ENCODE measurements around the gene IRF1. TPM values are rescaled to one million over a fixed set of nuclear protein-coding genes. Genes with fewer than 3 reads are reported as not detected.

The IRF1 gene
- total RNA-seq, 2 donors from 2014 or later, result 5.6 to 7.3 TPM

DNA sequence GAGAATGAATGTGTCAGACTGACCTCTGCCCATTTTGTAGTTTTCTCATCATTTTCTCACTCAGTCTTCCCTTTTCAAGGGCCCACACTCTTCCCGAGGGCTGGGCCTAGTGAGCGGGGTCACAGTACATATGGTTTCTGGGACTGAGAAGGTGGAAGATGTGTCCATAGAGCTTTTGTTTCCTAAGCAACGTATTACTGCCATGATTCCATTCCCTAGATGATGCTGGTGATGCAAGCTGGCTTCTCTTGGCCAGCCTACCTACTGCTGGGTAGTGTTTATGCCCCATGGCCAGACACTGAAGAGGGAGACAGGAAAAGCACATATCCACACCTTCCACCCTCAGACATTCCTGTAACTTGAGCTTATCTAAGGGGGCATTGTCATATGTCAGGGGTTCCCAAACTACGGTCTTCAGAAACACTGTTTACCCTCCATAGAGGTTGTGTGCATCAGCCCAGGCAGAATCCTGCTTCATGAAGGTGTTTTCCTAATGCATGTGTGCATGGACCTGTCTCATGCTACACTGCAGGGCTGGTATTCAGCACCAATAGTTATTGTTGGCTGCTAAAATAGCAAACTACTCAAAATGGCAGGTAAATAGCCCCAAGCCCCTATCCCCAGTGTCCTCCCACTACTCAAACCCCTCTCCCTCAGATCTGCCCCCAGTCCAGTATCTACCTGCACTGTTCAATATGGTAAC, 9.5 kb downstream of the IRF1 start:
- Mint-ChIP-seq H3K4me1 (no peaks in the 10 kb centered on the region), H3K27ac (no peak overlapping the region), H3K27me3 (ENCODE audit: insufficient read depth) (no peaks in the 10 kb centered on the region), H3K9me3 (no peaks in the 10 kb centered on the region), H3K4me3 (no peak overlapping the region), H3K36me3 (ENCODE audit: low read depth) (peaks cover 22% of the 10 kb centered on the region)
- H3K4me1 ChIP-seq (ENCODE audit: control insufficient read depth, insufficient read depth, low read length), result no peaks in the 10 kb centered on the region
- DNase-seq, result no peak
- H3K9ac ChIP-seq (ENCODE audit: extremely low read depth, low read length, poor library complexity, severe bottlenecking), result no peak overlapping the region
- WGBS, 2 experiments (ENCODE audit: insufficient coverage in 1 of 2, insufficient read length in 1 of 2), result 91 to 92% methylated on average over 3 to 4 of the region's 4 CpGs
- no peaks in the 10 kb centered on the region for H3K9me3 ChIP-seq (ENCODE audit: control insufficient read depth, low read length)
- no peaks in the 10 kb centered on the region for H3K27me3 ChIP-seq (ENCODE audit: control insufficient read depth, insufficient read depth, low read length, poor library complexity, severe bottlenecking)
- H3K4me3 ChIP-seq (ENCODE audit: low read length), result no peak overlapping the region
- TF ChIP-seq CTCF (conservative IDR thresholded peaks at IDR 0.05), result no peak
- H3K36me3 ChIP-seq (ENCODE audit: control insufficient read depth, insufficient read depth, low read length), result peaks cover 12% of the 10 kb centered on the region
- no peak overlapping the region for H3K27ac ChIP-seq (ENCODE audit: low read depth, low read length)

GRCh38 chr5:132480546-132480892, 10.1 kb downstream of the IRF1 start:
- no peak overlapping the region for H3K27ac Mint-ChIP-seq
- no peaks in the 10 kb centered on the region for H3K4me1 Mint-ChIP-seq
- peaks cover 17% of the 10 kb centered on the region for H3K36me3 Mint-ChIP-seq (ENCODE audit: low read depth)
- no peaks in the 10 kb centered on the region for H3K9me3 Mint-ChIP-seq
- DNase-seq, result no peak
- H3K36me3 ChIP-seq (ENCODE audit: control insufficient read depth, insufficient read depth, low read length), result peaks cover 6% of the 10 kb centered on the region
- H3K4me3 ChIP-seq (ENCODE audit: low read length), result no peak overlapping the region
- H3K4me3 Mint-ChIP-seq, result no peak overlapping the region
- no peaks in the 10 kb centered on the region for H3K4me1 ChIP-seq (ENCODE audit: control insufficient read depth, insufficient read depth, low read length)
- no peaks in the 10 kb centered on the region for H3K9me3 ChIP-seq (ENCODE audit: control insufficient read depth, low read length)
- H3K9ac ChIP-seq (ENCODE audit: extremely low read depth, low read length, poor library complexity, severe bottlenecking), result no peak overlapping the region
- no peaks in the 10 kb centered on the region for H3K27me3 Mint-ChIP-seq (ENCODE audit: insufficient read depth)
- H3K27ac ChIP-seq (ENCODE audit: low read depth, low read length), result no peak overlapping the region
- no peaks in the 10 kb centered on the region for H3K27me3 ChIP-seq (ENCODE audit: control insufficient read depth, insufficient read depth, low read length, poor library complexity, severe bottlenecking)
- TF ChIP-seq CTCF (conservative IDR thresholded peaks at IDR 0.05), result no peak
- WGBS, 2 experiments (ENCODE audit: insufficient coverage in 1 of 2, insufficient read length in 1 of 2), result 92 to 94% methylated on average over 3 to 5 of the region's 5 CpGs

DNA sequence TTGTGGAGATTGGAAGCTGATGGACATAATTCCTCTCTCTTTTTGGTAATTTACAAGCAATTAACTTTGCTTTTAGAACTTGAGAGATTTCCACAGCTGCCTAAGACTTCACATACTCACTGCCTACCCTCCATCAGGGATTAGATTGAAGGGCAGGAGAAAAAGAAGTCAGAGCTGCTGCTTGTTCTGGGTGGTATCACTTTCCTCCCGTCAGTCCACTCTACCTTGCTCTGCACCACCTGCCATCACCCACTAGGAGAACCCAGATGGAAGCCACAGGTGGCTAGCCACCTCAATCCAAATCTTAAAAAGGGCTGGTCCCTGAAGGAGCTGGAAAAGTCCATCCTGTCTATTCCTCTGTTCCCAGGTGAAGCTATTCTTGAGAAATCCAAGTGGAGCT, 10.5 kb downstream of the IRF1 start:
- no peaks in the 10 kb centered on the region for H3K9me3 Mint-ChIP-seq
- H3K4me1 ChIP-seq (ENCODE audit: control insufficient read depth, insufficient read depth, low read length), result no peaks in the 10 kb centered on the region
- 92% methylated on average over 1 of the region's 1 CpG; no CpG with 5 or more reads in 1 of the 2 experiments for WGBS, 2 experiments (ENCODE audit: insufficient coverage in 1 of 2, insufficient read length in 1 of 2)
- no peaks in the 10 kb centered on the region for H3K9me3 ChIP-seq (ENCODE audit: control insufficient read depth, low read length)
- no peak overlapping the region for H3K27ac ChIP-seq (ENCODE audit: low read depth, low read length)
- TF ChIP-seq CTCF (conservative IDR thresholded peaks at IDR 0.05), result peak; percentile 32
- H3K4me1 Mint-ChIP-seq, result no peaks in the 10 kb centered on the region
- H3K27me3 ChIP-seq (ENCODE audit: control insufficient read depth, insufficient read depth, low read length, poor library complexity, severe bottlenecking), result no peaks in the 10 kb centered on the region
- no peak overlapping the region for H3K27ac Mint-ChIP-seq
- H3K27me3 Mint-ChIP-seq (ENCODE audit: insufficient read depth), result no peaks in the 10 kb centered on the region
- H3K9ac ChIP-seq (ENCODE audit: extremely low read depth, low read length, poor library complexity, severe bottlenecking), result no peak overlapping the region
- DNase-seq, result no peak
- peaks cover 14% of the 10 kb centered on the region for H3K36me3 Mint-ChIP-seq (ENCODE audit: low read depth)
- no peak overlapping the region for H3K4me3 ChIP-seq (ENCODE audit: low read length)
- no peak overlapping the region for H3K4me3 Mint-ChIP-seq
- H3K36me3 ChIP-seq (ENCODE audit: control insufficient read depth, insufficient read depth, low read length), result peaks cover 4% of the 10 kb centered on the region

Measured in endodermal cell (in vitro differentiated cells).